Transverse colon (tissue), 4 donors: ENCODE results near the gene NBEA. TPM values are rescaled to one million over a fixed set of nuclear protein-coding genes. Genes with fewer than 3 reads are reported as not detected.

Experiments
- DNase-seq: peaks from one replicate; pipeline ENCODE4 v3.0.0-alpha.2; 2019
- H3K27ac ChIP-seq, 4 donors: fragments of 200-600 bp; sonication (generic); 2 replicates each; pipeline ENCODE4 v1.5.1; 2016 to 2018; ENCODE audit warnings: inconsistent platforms in 4 of 4
- H3K27me3 ChIP-seq: fragments of 200-600 bp; sonication (generic); 2 replicates; pipeline ENCODE4 v1.5.1; 2017; ENCODE audit warnings: inconsistent platforms
- H3K36me3 ChIP-seq, 4 donors: fragments of 200-600 bp; sonication (generic); 2 replicates each; pipeline ENCODE4 v1.5.1; 2017 to 2019; ENCODE audit warnings: inconsistent platforms in 4 of 4
- H3K4me1 ChIP-seq, 4 donors: fragments of 200-600 bp; sonication (generic); 2 replicates each; pipeline ENCODE4 v1.5.1; 2017 to 2020; ENCODE audit warnings: inconsistent platforms in 4 of 4
- H3K4me3 ChIP-seq, 4 donors: fragments of 200-600 bp; sonication (generic); 1 replicate in 1 of 4; 2 replicates in 3 of 4; pipeline versions ENCODE4 v1.5.1 to v1.6.1; 2017 to 2019; ENCODE audit warnings: inconsistent platforms in 4 of 4
- H3K9me3 ChIP-seq, 2 donors: fragments of 200-600 bp; sonication (generic); 2 replicates each; pipeline ENCODE4 v1.5.1; 2017 to 2019; ENCODE audit warnings: inconsistent platforms in 2 of 2
- EP300 ChIP-seq: sonication (generic); formaldehyde crosslinking; IDR thresholded peaks from one replicate; pipeline ENCODE4 v1.6.1; 2017; ENCODE audit warnings: antibody characterized with exemption, low read depth
- POLR2A ChIP-seq: fragments of 450-650 bp; IDR thresholded peaks from one replicate; pipeline ENCODE4 v1.6.1; 2016; ENCODE audit warnings: antibody characterized with exemption, mild to moderate bottlenecking, moderate library complexity
- POLR2AphosphoS5 ChIP-seq, 3 donors: sonication (generic); formaldehyde crosslinking; IDR thresholded peaks; one replicate each; pipeline ENCODE4 v1.6.1; 2016; ENCODE audit warnings: antibody characterized with exemption in 3 of 3
- WGBS, 2 donors: methylation state at CpG; one replicate each; pipeline ENCODE4 v1.1.5; 2018; ENCODE audit warnings: low coverage in 1 of 2; 5-methylcytosine and 5-hydroxymethylcytosine counted together
- in situ Hi-C, 4 donors: fragments of 200-750 bp; cut with MboI; loops; one replicate each; pipeline versions ENCODE4 v1.15.0 to v1.15.1; 2017; ENCODE audit warnings: low sequenced_read_pairs in 3 of 4, low pct_ligation_motif_present in 1 of 4, low pct_unique_long_range_greater_than_20kb in 1 of 4
- intact Hi-C: fragments of 100-400 bp; cut with DNase I; formaldehyde crosslinking; loops from one replicate; pipeline ENCODE4 v1.15.1; 2023; ENCODE audit warnings: low total_unique reads
- total RNA-seq, 4 donors: library from RNA; depleted of rRNA; stranded (reverse); fragments of >200 nt; gene quantifications; one replicate each; pipeline ENCODE4 v1.1.0, GENCODE V29; 2016
- TF ChIP-seq, protein P1 (sequence below), 5 experiments: fragments of 200-600 bp in 3 of 5; fragments of 450-650 bp in 2 of 5; sonication (generic) in 3 of 5; IDR thresholded peaks; 1 replicate in 2 of 5; 2 replicates in 3 of 5; pipeline ENCODE4 v1.5.1; 2016 to 2017; ENCODE audit warnings: antibody characterized with exemption in 5 of 5, inconsistent platforms in 3 of 5, mild to moderate bottlenecking in 2 of 5, moderate library complexity in 1 of 5

NBEA gene
- total RNA-seq, 4 donors from 2014 or later: 8.2 to 21.1 (median 12.5) TPM

DNA sequence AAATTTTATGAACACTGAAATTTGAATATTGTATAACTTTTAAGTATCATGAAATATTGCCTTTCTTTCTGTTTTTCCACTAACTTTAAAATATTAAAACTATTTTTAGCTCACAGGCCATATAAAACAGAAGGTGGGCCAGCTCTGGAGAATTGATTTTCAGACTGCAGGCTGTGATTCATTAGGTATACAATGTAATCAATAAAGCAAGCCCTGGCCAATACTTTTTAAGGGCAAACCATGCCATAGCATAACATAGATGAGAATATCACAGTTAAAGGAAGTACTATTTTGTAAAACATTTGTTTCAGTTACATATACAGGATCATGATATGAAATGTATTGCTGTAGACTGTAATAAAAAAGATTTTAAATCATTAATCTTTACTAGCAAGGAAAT lies 336.8 kb downstream of the NBEA start:
- H3K36me3 ChIP-seq: no peaks in the 10 kb centered on the region
- no peaks in the 10 kb centered on the region for H3K9me3 ChIP-seq
- no peak for TF ChIP-seq POLR2A
- TF ChIP-seq, protein P1, sequence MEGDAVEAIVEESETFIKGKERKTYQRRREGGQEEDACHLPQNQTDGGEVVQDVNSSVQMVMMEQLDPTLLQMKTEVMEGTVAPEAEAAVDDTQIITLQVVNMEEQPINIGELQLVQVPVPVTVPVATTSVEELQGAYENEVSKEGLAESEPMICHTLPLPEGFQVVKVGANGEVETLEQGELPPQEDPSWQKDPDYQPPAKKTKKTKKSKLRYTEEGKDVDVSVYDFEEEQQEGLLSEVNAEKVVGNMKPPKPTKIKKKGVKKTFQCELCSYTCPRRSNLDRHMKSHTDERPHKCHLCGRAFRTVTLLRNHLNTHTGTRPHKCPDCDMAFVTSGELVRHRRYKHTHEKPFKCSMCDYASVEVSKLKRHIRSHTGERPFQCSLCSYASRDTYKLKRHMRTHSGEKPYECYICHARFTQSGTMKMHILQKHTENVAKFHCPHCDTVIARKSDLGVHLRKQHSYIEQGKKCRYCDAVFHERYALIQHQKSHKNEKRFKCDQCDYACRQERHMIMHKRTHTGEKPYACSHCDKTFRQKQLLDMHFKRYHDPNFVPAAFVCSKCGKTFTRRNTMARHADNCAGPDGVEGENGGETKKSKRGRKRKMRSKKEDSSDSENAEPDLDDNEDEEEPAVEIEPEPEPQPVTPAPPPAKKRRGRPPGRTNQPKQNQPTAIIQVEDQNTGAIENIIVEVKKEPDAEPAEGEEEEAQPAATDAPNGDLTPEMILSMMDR (IDR thresholded peaks at IDR 0.05): no peak
- no peak for TF ChIP-seq EP300
- no peak for TF ChIP-seq POLR2AphosphoS5 (IDR thresholded peaks at IDR 0.05)
- in situ Hi-C loops: no loop called here
- no peak overlapping the region for H3K4me3 ChIP-seq
- H3K4me1 ChIP-seq: no peaks in the 10 kb centered on the region
- no peak for DNase-seq
- intact Hi-C loops: no loop called here
- H3K27ac ChIP-seq: no peak overlapping the region
- no peaks in the 10 kb centered on the region for H3K27me3 ChIP-seq

DNA sequence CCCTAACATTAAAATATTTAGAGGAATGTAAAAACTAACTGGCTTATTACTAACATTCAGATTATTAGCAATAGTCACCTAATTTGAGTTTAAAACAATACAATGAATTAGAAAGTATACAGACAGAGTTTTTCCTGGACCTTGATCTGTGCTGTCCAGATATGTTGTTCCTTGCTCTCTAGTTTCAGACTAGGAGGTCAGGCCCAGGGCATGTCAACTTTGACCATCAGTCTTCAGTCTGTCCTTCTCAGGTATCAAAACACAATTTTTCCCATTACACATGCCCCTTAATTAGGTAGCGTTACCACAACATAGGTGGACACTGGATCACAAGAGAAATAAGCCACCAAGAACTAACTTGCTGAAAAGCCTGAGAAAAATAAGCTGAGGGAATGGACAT lies 337.4 kb downstream of the NBEA start:
- Histone ChIP-seq H3K4me3 (no peak overlapping the region), H3K36me3 (no peaks in the 10 kb centered on the region), H3K27me3 (no peaks in the 10 kb centered on the region), H3K9me3 (no peaks in the 10 kb centered on the region), H3K27ac (no peak overlapping the region), H3K4me1 (no peaks in the 10 kb centered on the region)
- in situ Hi-C loops: no loop called here
- DNase-seq: no peak
- intact Hi-C loops: no loop called here
- WGBS, 2 donors: 100% methylated on average over 1 of the region's 1 CpG
- TF ChIP-seq EP300 (no peak), POLR2AphosphoS5 (IDR thresholded peaks at IDR 0.05) (no peak)

DNA sequence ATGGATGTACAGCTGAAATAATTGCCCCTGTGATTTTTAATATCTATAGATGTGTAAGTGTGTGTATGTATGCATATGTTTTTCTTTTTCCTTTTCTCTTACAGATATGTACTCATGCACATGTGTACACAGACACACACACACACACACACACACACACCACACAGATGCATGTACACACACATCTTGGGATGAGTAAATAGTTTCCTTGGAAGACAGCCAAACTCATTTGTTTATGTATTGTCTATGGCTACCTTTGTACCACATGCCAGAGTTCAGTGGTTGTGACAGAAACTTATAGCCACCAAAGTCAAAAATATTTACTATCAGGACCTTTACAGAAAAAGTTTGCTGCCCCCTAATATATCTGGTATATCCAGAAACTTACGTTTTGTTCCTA lies 341.8 kb downstream of the NBEA start:
- TF ChIP-seq POLR2AphosphoS5 (IDR thresholded peaks at IDR 0.05): no peak
- TF ChIP-seq EP300: no peak
- TF ChIP-seq, protein P1 (IDR thresholded peaks at IDR 0.05): no peak
- no peak for TF ChIP-seq POLR2A
- Histone ChIP-seq H3K4me3 (no peak overlapping the region), H3K27me3 (no peaks in the 10 kb centered on the region), H3K4me1 (no peaks in the 10 kb centered on the region), H3K36me3 (no peaks in the 10 kb centered on the region), H3K9me3 (no peaks in the 10 kb centered on the region), H3K27ac (no peak overlapping the region)
- intact Hi-C loops (no loop called here), in situ Hi-C loops (no loop called here)
- peak; percentile 8 for DNase-seq
- 33 to 58% methylated on average over 1 of the region's 1 CpG for WGBS, 2 donors

DNA sequence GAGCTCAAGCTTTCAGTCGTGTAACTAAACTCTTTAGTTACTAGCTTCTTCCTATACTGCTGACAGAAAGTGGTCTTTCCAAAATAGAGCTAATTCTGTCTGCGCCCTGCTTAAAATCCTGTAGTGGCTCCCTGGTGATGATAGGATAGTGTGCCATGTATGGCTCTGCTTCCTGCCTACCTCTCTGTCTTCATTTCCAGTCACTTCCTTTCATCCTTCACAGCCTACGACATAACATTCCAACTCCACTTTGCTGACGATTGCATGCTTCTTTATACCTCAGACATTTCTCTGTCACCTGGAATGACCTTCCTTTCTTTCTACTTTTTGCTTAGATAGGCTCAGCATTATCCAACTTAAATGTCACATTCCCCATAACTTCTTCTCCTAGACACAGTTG lies 343.6 kb downstream of the NBEA start:
- DNase-seq: no peak
- Histone ChIP-seq H3K36me3 (no peaks in the 10 kb centered on the region), H3K27me3 (no peaks in the 10 kb centered on the region), H3K4me1 (no peaks in the 10 kb centered on the region), H3K4me3 (no peak overlapping the region), H3K27ac (no peak overlapping the region), H3K9me3 (no peaks in the 10 kb centered on the region)
- intact Hi-C loops (no loop called here), in situ Hi-C loops (no loop called here)
- 86% methylated on average over 4 of the region's 4 CpGs for WGBS, 2 donors
- TF ChIP-seq POLR2AphosphoS5 (IDR thresholded peaks at IDR 0.05) (no peak), POLR2A (no peak), EP300 (no peak)
- TF ChIP-seq, protein P1 (IDR thresholded peaks at IDR 0.05): no peak

DNA sequence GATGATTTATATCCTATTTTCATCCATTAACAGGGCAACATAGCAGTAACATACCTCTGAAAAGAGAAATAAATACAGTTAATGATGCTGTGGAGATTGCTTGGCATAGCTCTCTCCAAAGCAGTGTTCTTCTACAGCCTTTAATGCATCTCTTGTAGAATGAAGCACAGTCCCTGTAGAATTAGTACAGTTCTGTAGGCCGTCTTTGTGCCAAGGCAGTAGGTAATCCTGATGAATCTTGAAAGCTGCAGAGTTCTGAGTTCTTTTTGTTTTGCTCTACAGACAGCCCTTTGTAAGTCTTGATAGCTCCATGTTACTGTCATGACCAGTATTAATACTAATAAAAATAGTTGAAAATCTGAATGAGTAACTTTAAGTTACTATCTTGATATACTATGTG lies 350.3 kb downstream of the NBEA start:
- no peaks in the 10 kb centered on the region for H3K27me3 ChIP-seq
- no peak overlapping the region for H3K4me3 ChIP-seq
- no peaks in the 10 kb centered on the region for H3K4me1 ChIP-seq
- DNase-seq: no peak
- in situ Hi-C loops (no loop called here), intact Hi-C loops (no loop called here)
- H3K27ac ChIP-seq: no peak overlapping the region
- H3K9me3 ChIP-seq: no peaks in the 10 kb centered on the region
- no peaks in the 10 kb centered on the region for H3K36me3 ChIP-seq
- TF ChIP-seq POLR2A (no peak), EP300 (no peak), POLR2AphosphoS5 (IDR thresholded peaks at IDR 0.05) (no peak)
- TF ChIP-seq, protein P1 (IDR thresholded peaks at IDR 0.05): no peak
- 35% methylated on average over 1 of the region's 1 CpG; no CpG with 5 or more reads in 1 of the 2 donors for WGBS, 2 donors
